Measurements from ENCODE around the gene ARHGEF10L.

DNA sequence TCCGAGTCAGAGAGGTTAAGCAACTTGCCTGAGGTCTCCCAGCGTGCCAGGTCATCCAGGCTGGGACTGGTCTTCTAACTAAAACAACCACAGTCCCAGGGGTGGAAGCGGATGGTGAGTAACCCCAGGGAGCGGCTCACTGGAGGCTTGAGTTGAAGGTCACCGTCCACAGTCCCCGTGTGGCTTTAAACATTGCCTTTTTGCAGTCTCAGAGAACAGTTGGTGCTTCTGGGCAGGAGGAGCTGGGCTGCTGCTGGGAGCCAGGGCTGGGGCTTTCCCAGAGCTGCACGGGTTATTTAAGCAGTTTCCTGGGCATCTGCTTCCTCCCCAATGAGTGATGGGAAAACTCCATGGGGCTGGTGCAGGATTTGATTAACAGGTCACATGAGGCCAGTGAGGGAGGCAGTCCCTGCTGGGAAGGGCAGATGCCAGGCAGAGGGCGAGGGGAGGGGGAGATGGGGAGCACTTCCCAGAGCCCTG, 12.3 kb downstream of the ARHGEF10L start:
- TF ChIP-seq EZH2 (IDR thresholded peaks at IDR 0.05; ENCODE audit: low read length) (no peak), CTCF (optimal IDR thresholded peaks at IDR 0.05 in 1 of 3, IDR thresholded peaks at IDR 0.05 in 1 of 3, conservative IDR thresholded peaks at IDR 0.05 in 1 of 3; ENCODE audit: extremely low read depth in 1 of 3, insufficient read depth in 2 of 3, low read length in 3 of 3) (no peak)

Measured in keratinocyte (primary cell).